NK-92 (cell line): Measurements from ENCODE around the gene CALD1.

Source experiments
- DNase-seq: peaks from one replicate; lab custom pipeline; 2025; ENCODE audit not compliant: unreplicated experiment; lab: John Stamatoyannopoulos, UW

Gene CALD1

GRCh38 chr7:134890246-134891240 is 111.1 kb downstream of the CALD1 start:
- no peak for DNase-seq

- DNase-seq = no peak
Observed at GRCh38 chr7:134891262-134891695, 111.8 kb downstream of the CALD1 start.

- no peak for DNase-seq
Observed at GRCh38 chr7:134891696-134892678, 112.6 kb downstream of the CALD1 start.

GRCh38 chr7:134892963-134893362 is 113.5 kb downstream of the CALD1 start:
- DNase-seq = no peak

- no peak for DNase-seq
Observed at GRCh38 chr7:134893920-134894319, 114.5 kb downstream of the CALD1 start.

- no peak for DNase-seq
Observed at GRCh38 chr7:134894928-134895327, 115.5 kb downstream of the CALD1 start.

- DNase-seq = no peak
Observed at GRCh38 chr7:134896073-134896472, 116.6 kb downstream of the CALD1 start.

- DNase-seq = no peak
Observed at GRCh38 chr7:134897936-134898335, 118.5 kb downstream of the CALD1 start.

- no peak for DNase-seq
Observed at GRCh38 chr7:134899729-134900128, 120.3 kb downstream of the CALD1 start.

GRCh38 chr7:134900166-134900982 is 120.9 kb downstream of the CALD1 start:
- DNase-seq = no peak

- DNase-seq = no peak
Observed at GRCh38 chr7:134901389-134902020, 122.1 kb downstream of the CALD1 start.

- no peak for DNase-seq
Observed at GRCh38 chr7:134902058-134902457, 122.6 kb downstream of the CALD1 start.

- no peak for DNase-seq
Observed at GRCh38 chr7:134903073-134903790, 123.8 kb downstream of the CALD1 start.

- no peak for DNase-seq
Observed at GRCh38 chr7:134905375-134905774, 125.9 kb downstream of the CALD1 start.

GRCh38 chr7:134907000-134907399 is 127.6 kb downstream of the CALD1 start:
- DNase-seq = no peak

- DNase-seq = no peak
Observed at GRCh38 chr7:134907639-134908038, 128.2 kb downstream of the CALD1 start.

- DNase-seq = no peak
Observed at GRCh38 chr7:134908289-134908688, 128.9 kb downstream of the CALD1 start.

- no peak for DNase-seq
Observed at GRCh38 chr7:134910214-134910890, 130.9 kb downstream of the CALD1 start.

GRCh38 chr7:134910968-134911367 is 131.5 kb downstream of the CALD1 start:
- no peak for DNase-seq
